ENCODE data around the gene DNAJA1. TPM values are rescaled to one million over a fixed set of nuclear protein-coding genes. Genes with fewer than 3 reads are reported as not detected.

The DNAJA1 gene
- total RNA-seq, 2 experiments from 2014 or later = 109 to 110 TPM

- Histone ChIP-seq H4K20me1 (ENCODE audit: insufficient read depth, low read length) (no peaks in the 10 kb centered on the region), H3K4me2 (ENCODE audit: low read length) (peak overlapping the region; percentile 60), H3K79me2 (ENCODE audit: insufficient read depth, low read depth, low read length) (peaks cover 2% of the 10 kb centered on the region), H3K9me3 (ENCODE audit: low read length) (no peaks in the 10 kb centered on the region), H3K36me3 (ENCODE audit: insufficient read depth, low read length) (no peaks in the 10 kb centered on the region), H2AFZ (ENCODE audit: low read length) (peak overlapping the region; percentile 83), H3K4me1 (ENCODE audit: insufficient read depth, low read length, poor library complexity, severe bottlenecking) (peaks cover 23% of the 10 kb centered on the region), H3K27ac (ENCODE audit: low read depth, low read length, poor library complexity, severe bottlenecking) (no peak overlapping the region), H3K9me2 (ENCODE audit: insufficient read depth, low read length) (no peaks in the 10 kb centered on the region), H3K4me3 (ENCODE audit: low read depth, low read length, poor library complexity, severe bottlenecking) (peak overlapping the region; percentile 41)
- POLR2A ChIA-PET = interaction anchor here (0.6 kb wide), 1 partner anchor 10 kb away, joined by 3 read pairs; no protein-coding TSS in a partner anchor
- intact Hi-C loops (cut with micrococcal nuclease; ENCODE audit: unreplicated experiment) = loop anchor here (1.0 kb wide), 3 partner anchors 84 to 144 kb away; no protein-coding TSS in a partner anchor
- TF ChIP-seq EZH2phosphoT487 (IDR thresholded peaks at IDR 0.05; ENCODE audit: borderline replicate concordance, low read depth, low read length) = no peak
- TF ChIP-seq, protein P1, sequence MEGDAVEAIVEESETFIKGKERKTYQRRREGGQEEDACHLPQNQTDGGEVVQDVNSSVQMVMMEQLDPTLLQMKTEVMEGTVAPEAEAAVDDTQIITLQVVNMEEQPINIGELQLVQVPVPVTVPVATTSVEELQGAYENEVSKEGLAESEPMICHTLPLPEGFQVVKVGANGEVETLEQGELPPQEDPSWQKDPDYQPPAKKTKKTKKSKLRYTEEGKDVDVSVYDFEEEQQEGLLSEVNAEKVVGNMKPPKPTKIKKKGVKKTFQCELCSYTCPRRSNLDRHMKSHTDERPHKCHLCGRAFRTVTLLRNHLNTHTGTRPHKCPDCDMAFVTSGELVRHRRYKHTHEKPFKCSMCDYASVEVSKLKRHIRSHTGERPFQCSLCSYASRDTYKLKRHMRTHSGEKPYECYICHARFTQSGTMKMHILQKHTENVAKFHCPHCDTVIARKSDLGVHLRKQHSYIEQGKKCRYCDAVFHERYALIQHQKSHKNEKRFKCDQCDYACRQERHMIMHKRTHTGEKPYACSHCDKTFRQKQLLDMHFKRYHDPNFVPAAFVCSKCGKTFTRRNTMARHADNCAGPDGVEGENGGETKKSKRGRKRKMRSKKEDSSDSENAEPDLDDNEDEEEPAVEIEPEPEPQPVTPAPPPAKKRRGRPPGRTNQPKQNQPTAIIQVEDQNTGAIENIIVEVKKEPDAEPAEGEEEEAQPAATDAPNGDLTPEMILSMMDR (conservative IDR thresholded peaks at IDR 0.05; ENCODE audit: low read length) = peak; percentile 97
- no TSS peak for BruUV-seq (replicated peaks)
- CTCF ChIA-PET (ENCODE audit: unreplicated experiment) = interaction anchor here (1.0 kb wide), 1 partner anchor 145 kb away, joined by 5 read pairs; no protein-coding TSS in a partner anchor
- DNase-seq (ENCODE audit: low spot score) = peak; percentile 86
Observed at GRCh38 chr9:33081128-33081851, 56.2 kb downstream of the DNAJA1 start.

DNA sequence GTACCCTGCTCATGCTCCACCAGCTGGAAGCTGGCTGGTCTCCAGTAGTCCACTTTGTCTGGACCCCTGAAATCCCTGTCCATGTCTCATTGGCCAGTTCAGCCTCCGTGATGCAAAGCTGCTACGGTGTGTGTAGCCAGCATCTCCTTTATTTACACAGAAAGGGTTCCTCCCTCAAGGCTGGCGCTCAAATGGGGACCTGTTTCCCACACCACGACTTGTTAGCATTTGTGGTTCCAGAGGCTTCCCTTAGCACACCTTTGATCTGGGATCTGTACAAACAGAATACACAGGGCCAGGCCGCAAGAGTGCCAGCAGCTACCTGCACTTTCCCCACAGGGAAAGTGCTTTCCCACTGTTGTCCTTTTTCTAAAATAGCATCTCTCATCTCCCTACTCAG lies 57.1 kb downstream of the DNAJA1 start:
- no peak for TF ChIP-seq EZH2phosphoT487 (IDR thresholded peaks at IDR 0.05; ENCODE audit: borderline replicate concordance, low read depth, low read length)
- TF ChIP-seq, protein P1 (conservative IDR thresholded peaks at IDR 0.05; ENCODE audit: low read length) = no peak
- H3K9me3 ChIP-seq (ENCODE audit: low read length) = no peaks in the 10 kb centered on the region
- H3K4me1 ChIP-seq (ENCODE audit: insufficient read depth, low read length, poor library complexity, severe bottlenecking) = peaks cover 19% of the 10 kb centered on the region
- no peak for DNase-seq (ENCODE audit: low spot score)
- H3K27ac ChIP-seq (ENCODE audit: low read depth, low read length, poor library complexity, severe bottlenecking) = no peak overlapping the region
- no peak overlapping the region for H3K4me2 ChIP-seq (ENCODE audit: low read length)
- H4K20me1 ChIP-seq (ENCODE audit: insufficient read depth, low read length) = no peaks in the 10 kb centered on the region
- ChIA-PET POLR2A (interaction anchor here (0.8 kb wide), 1 partner anchor 144 kb away, joined by 3 read pairs; no protein-coding TSS in a partner anchor), CTCF (ENCODE audit: unreplicated experiment) (no interaction called here)
- H3K36me3 ChIP-seq (ENCODE audit: insufficient read depth, low read length) = no peaks in the 10 kb centered on the region
- no peak overlapping the region for H2AFZ ChIP-seq (ENCODE audit: low read length)
- H3K4me3 ChIP-seq (ENCODE audit: low read depth, low read length, poor library complexity, severe bottlenecking) = no peak overlapping the region
- intact Hi-C loops (cut with micrococcal nuclease; ENCODE audit: unreplicated experiment) = no loop called here
- H3K79me2 ChIP-seq (ENCODE audit: insufficient read depth, low read depth, low read length) = no peaks in the 10 kb centered on the region
- BruUV-seq (replicated peaks) = no TSS peak
- H3K9me2 ChIP-seq (ENCODE audit: insufficient read depth, low read length) = no peaks in the 10 kb centered on the region
